ENCODE results near the gene PCBP1.
"Not testable (repeated sequence)": the region's sequence is repeated elsewhere in the genome, so short reads cannot be mapped to it uniquely, and the experiment has no call there.

The PCBP1 gene

DNA sequence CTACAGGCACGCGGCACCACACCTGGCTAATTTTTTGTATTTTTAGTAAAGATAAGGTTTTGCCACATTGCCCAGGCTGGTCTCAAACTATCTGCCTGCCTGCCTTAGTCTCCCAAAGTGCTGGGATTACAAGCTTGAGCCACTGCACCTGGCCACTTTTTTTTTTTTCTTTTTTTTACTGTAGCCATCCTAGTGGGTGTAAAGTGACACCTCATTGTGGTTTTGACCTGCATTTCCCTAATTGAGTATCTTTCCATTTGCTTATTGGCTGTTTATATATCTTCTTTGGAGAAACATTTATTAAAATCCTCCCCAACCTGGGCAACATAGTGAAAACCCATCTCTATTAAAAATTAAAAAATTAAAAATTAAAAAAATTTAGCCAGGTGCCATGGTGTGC is 12.0 kb downstream of the PCBP1 start:
- H3K27ac ChIP-seq (ENCODE audit: low read depth, low read length): no peak overlapping the region

DNA sequence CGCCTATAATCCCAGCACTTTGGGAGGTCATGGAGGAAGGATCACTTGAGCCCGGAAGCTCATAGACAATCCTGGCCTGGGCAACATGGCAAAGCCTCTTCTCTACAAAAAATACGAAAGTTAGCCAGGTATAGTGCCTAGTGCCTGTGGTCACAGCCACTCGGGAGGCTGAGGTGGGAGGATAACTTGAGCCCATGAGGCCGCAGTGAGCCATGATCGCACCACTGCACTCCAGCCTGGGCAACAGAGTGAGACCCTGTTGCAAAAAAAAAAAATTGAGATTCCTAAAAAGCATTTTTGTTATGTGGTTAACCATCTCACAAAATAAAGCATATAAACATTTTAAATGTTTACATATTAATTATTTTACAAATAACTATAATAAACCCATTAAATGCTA is 13.9 kb downstream of the PCBP1 start:
- Histone ChIP-seq H3K4me1 (ENCODE audit: control insufficient read depth, low read length) (peaks cover 36% of the 10 kb centered on the region), H3K79me2 (ENCODE audit: control insufficient read depth, low read length) (no peaks in the 10 kb centered on the region), H3K27me3 (ENCODE audit: control insufficient read depth, low read length) (no peaks in the 10 kb centered on the region), H3K9me3 (ENCODE audit: control insufficient read depth, insufficient read depth, low read length) (no peaks in the 10 kb centered on the region), H3K9me2 (replicated peaks; ENCODE audit: control insufficient read depth, low read length) (no peaks in the 10 kb centered on the region), H4K20me1 (ENCODE audit: control insufficient read depth, insufficient read depth, low read depth, low read length) (no peaks in the 10 kb centered on the region), H3K4me3 (ENCODE audit: low read length) (no peak overlapping the region), H3F3A (ENCODE audit: control insufficient read depth, insufficient read depth) (peaks cover 32% of the 10 kb centered on the region), H3K36me3 (ENCODE audit: control insufficient read depth, low read length) (no peaks in the 10 kb centered on the region), H3K27ac (ENCODE audit: low read depth, low read length) (no peak overlapping the region), H3K4me2 (ENCODE audit: low read length) (no peak overlapping the region)
- no peak for TF ChIP-seq EZH2phosphoT487 (IDR thresholded peaks at IDR 0.05; ENCODE audit: borderline replicate concordance, low read length)
- TF ChIP-seq, protein P1, sequence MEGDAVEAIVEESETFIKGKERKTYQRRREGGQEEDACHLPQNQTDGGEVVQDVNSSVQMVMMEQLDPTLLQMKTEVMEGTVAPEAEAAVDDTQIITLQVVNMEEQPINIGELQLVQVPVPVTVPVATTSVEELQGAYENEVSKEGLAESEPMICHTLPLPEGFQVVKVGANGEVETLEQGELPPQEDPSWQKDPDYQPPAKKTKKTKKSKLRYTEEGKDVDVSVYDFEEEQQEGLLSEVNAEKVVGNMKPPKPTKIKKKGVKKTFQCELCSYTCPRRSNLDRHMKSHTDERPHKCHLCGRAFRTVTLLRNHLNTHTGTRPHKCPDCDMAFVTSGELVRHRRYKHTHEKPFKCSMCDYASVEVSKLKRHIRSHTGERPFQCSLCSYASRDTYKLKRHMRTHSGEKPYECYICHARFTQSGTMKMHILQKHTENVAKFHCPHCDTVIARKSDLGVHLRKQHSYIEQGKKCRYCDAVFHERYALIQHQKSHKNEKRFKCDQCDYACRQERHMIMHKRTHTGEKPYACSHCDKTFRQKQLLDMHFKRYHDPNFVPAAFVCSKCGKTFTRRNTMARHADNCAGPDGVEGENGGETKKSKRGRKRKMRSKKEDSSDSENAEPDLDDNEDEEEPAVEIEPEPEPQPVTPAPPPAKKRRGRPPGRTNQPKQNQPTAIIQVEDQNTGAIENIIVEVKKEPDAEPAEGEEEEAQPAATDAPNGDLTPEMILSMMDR (IDR thresholded peaks at IDR 0.05; ENCODE audit: low read depth, low read length, poor library complexity, severe bottlenecking): no peak

More for the DNA sequence above, 12.0 kb downstream of the PCBP1 start:
- no peaks in the 10 kb centered on the region for H3K36me3 ChIP-seq (ENCODE audit: control insufficient read depth, low read length)
- H3K4me3 ChIP-seq (ENCODE audit: low read length): no peak overlapping the region
- H3K9me2 ChIP-seq (replicated peaks; ENCODE audit: control insufficient read depth, low read length): no peaks in the 10 kb centered on the region
- H3K27me3 ChIP-seq (ENCODE audit: control insufficient read depth, low read length): no peaks in the 10 kb centered on the region
- H3F3A ChIP-seq (ENCODE audit: control insufficient read depth, insufficient read depth): peaks cover 30% of the 10 kb centered on the region
- TF ChIP-seq EZH2phosphoT487 (IDR thresholded peaks at IDR 0.05; ENCODE audit: borderline replicate concordance, low read length): no peak
- TF ChIP-seq, protein P1 (IDR thresholded peaks at IDR 0.05; ENCODE audit: low read depth, low read length, poor library complexity, severe bottlenecking): no peak
- H3K9me3 ChIP-seq (ENCODE audit: control insufficient read depth, insufficient read depth, low read length): no peaks in the 10 kb centered on the region
- H3K79me2 ChIP-seq (ENCODE audit: control insufficient read depth, low read length): no peaks in the 10 kb centered on the region
- no peaks in the 10 kb centered on the region for H4K20me1 ChIP-seq (ENCODE audit: control insufficient read depth, insufficient read depth, low read depth, low read length)
- H3K4me1 ChIP-seq (ENCODE audit: control insufficient read depth, low read length): peaks cover 43% of the 10 kb centered on the region
- no peak overlapping the region for H3K4me2 ChIP-seq (ENCODE audit: low read length)

DNA sequence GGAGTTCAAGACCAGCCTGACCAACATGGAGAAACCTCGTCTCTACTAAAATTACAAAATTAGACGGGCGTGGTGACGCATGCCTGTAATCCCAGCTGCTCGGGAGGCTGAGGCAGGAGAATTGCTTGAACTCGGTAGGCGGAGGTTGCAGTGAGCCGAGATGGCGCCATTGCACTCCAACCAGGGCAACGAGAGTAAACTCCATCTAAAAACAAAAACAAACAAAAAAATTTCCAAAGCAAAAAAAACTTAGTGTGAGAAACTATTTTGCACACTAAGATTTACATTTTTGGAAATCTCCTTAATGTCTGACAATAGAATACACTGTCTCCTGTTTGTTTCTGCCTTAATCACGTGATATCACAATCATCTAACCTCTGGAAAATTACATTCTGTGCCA is 14.4 kb downstream of the PCBP1 start:
- H3K27ac ChIP-seq (ENCODE audit: low read depth, low read length); H3K79me2 ChIP-seq (ENCODE audit: control insufficient read depth, low read length); H3K4me2 ChIP-seq (ENCODE audit: low read length); H4K20me1 ChIP-seq (ENCODE audit: control insufficient read depth, insufficient read depth, low read depth, low read length); H3K27me3 ChIP-seq (ENCODE audit: control insufficient read depth, low read length); H3K9me3 ChIP-seq (ENCODE audit: control insufficient read depth, insufficient read depth, low read length); H3K4me3 ChIP-seq (ENCODE audit: low read length); H3K36me3 ChIP-seq (ENCODE audit: control insufficient read depth, low read length); H3K9me2 ChIP-seq (replicated peaks; ENCODE audit: control insufficient read depth, low read length): not testable (repeated sequence)
- H3F3A ChIP-seq (ENCODE audit: control insufficient read depth, insufficient read depth): peaks cover 32% of the 10 kb centered on the region
- H3K4me1 ChIP-seq (ENCODE audit: control insufficient read depth, low read length): peaks cover 36% of the 10 kb centered on the region

DNA sequence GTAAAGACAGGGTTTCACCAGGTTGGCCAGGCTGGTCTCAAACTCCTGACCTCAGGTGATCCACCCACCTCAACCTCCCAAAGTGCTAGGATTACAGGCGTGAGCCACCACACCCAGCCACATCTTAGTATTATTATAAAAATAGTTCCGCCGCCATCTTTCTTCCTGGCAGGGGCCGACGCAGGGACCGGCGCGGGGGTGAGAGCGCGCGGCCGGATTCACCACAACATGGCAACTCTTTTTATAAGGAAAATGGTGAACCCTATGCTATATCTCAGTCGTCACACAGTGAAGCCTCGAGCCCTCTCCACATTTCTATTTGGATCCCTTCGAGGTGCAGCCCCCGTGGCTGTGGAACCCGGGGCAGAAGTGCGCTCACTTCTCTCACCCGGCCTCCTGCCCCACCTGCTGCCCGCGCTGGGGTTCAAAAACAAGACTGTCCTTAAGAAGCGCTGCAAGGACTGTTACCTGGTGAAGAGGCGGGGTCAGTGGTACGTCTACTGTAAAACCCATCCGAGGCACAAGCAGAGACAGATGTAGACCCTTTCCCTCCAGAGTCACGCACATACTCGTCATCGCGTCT is 15.1 kb downstream of the PCBP1 start:
- H3K4me3 ChIP-seq (ENCODE audit: low read length): 0 out of 2 replicates have a peak overlapping the region, but pooled peaks have one; percentile 13
- peak overlapping the region; percentile 89 for H3K4me2 ChIP-seq (ENCODE audit: low read length)
- not testable (repeated sequence) for H4K20me1 ChIP-seq (ENCODE audit: control insufficient read depth, insufficient read depth, low read depth, low read length); H3K36me3 ChIP-seq (ENCODE audit: control insufficient read depth, low read length); H3K79me2 ChIP-seq (ENCODE audit: control insufficient read depth, low read length); H3K27me3 ChIP-seq (ENCODE audit: control insufficient read depth, low read length); H3K9me3 ChIP-seq (ENCODE audit: control insufficient read depth, insufficient read depth, low read length); H3K9me2 ChIP-seq (replicated peaks; ENCODE audit: control insufficient read depth, low read length)
- peaks cover 34% of the 10 kb centered on the region for H3F3A ChIP-seq (ENCODE audit: control insufficient read depth, insufficient read depth)
- peaks cover 43% of the 10 kb centered on the region for H3K4me1 ChIP-seq (ENCODE audit: control insufficient read depth, low read length)
- peak overlapping the region; percentile 91 for H3K27ac ChIP-seq (ENCODE audit: low read depth, low read length)

Measured in DOHH2 (cell line).